GM12878 (cell line): ENCODE results near the gene KITLG. TPM values are rescaled to one million over a fixed set of nuclear protein-coding genes. Genes with fewer than 3 reads are reported as not detected.

Experiments used
- ATAC-seq: fragments of 200-7000 bp; cut with Tn5 transposase; 3 replicates; pipeline ENCODE4 v1.9.1; 2020; ENCODE audit warnings: mild to moderate bottlenecking, moderate library complexity
- BruUV-seq: library from RNA; stranded (reverse); fragments of 400-500 nt; replicated peaks from 2 replicates; lab custom pipeline; 2021; lab: Mats Ljungman, UMichigan
- CTCF ChIA-PET: fragments of 300-600 bp; sonication (Branson Sonifier 250); formaldehyde crosslinking; extraction: SDS; loops from one replicate; lab custom pipeline; 2021; ENCODE audit warnings: inconsistent platforms; lab: Yijun Ruan, JAX
- POLR2A ChIA-PET: fragments of 350-600 bp; formaldehyde crosslinking; extraction: SDS; loops from one replicate; lab custom pipeline; 2021; ENCODE audit warnings: inconsistent platforms; lab: Charles Lee
- RAD21 ChIA-PET: fragments of 300-600 bp; sonication (Branson Sonifier 250); formaldehyde crosslinking; loops from one replicate; lab custom pipeline; 2023; ENCODE audit warnings: antibody characterized with exemption; ENCODE audit not compliant: unreplicated experiment; lab: Charles Lee
- SMC1A ChIA-PET: fragments of 300-600 bp; sonication (Branson Sonifier 250); formaldehyde crosslinking; loops from one replicate; lab custom pipeline; 2023; ENCODE audit not compliant: unreplicated experiment, uncharacterized antibody; lab: Charles Lee
- DNase-seq: peaks from one replicate; pipeline ENCODE4 v3.0.0-alpha.2; 2011; ENCODE audit warnings: low read depth, low spot score
- FAIRE-seq: peaks from 3 replicates; lab custom pipeline; 2011; peaks lifted over from hg19 to GRCh38; lab: Jason Lieb, UNC
- H2AFZ ChIP-seq: 2 replicates; pipeline ENCODE4 v1.6.0; 2011; ENCODE audit warnings: low read depth, low read length, control low read depth; ENCODE audit not compliant: control insufficient read depth
- H3K27ac ChIP-seq: 2 replicates; pipeline ENCODE4 v1.5.1; 2011; ENCODE audit warnings: control low read depth; ENCODE audit not compliant: control insufficient read depth, insufficient read depth
- H3K27me3 ChIP-seq, 2 experiments: replicated peaks in 1 of 2; 2 replicates each; pipeline versions ENCODE4 v1.6.0 to v1.6.1; 2011; ENCODE audit warnings: low read length in 1 of 2; ENCODE audit not compliant: control insufficient read depth in 2 of 2, insufficient read depth in 2 of 2
- H3K36me3 ChIP-seq, 2 experiments: 2 replicates each; pipeline ENCODE4 v1.5.1; 2011; ENCODE audit warnings: low read length in 1 of 2; ENCODE audit not compliant: control insufficient read depth in 2 of 2, insufficient read depth in 2 of 2
- H3K4me1 ChIP-seq: 2 replicates; pipeline ENCODE4 v1.6.1; 2011; ENCODE audit warnings: mild to moderate bottlenecking, low read length, moderate library complexity, mixed read lengths; ENCODE audit not compliant: control insufficient read depth, insufficient read depth
- H3K4me2 ChIP-seq: 2 replicates; pipeline ENCODE4 v1.6.0; 2011; ENCODE audit warnings: control low read depth; ENCODE audit not compliant: control insufficient read depth, insufficient read depth
- H3K4me3 ChIP-seq: fragments of 200-600 bp; sonication (generic); 2 replicates; pipeline ENCODE4 v1.5.1; 2016
- H3K79me2 ChIP-seq: 2 replicates; pipeline ENCODE4 v1.6.0; 2011; ENCODE audit warnings: low read length; ENCODE audit not compliant: control insufficient read depth, insufficient read depth
- H3K9ac ChIP-seq: 2 replicates; pipeline ENCODE4 v1.8.0; 2011; ENCODE audit warnings: low read length, control low read depth, mixed read lengths; ENCODE audit not compliant: control insufficient read depth, insufficient read depth
- H3K9me3 ChIP-seq: replicated peaks from 3 replicates; pipeline ENCODE4 v1.5.1; 2011; ENCODE audit warnings: mild to moderate bottlenecking, low read length; ENCODE audit not compliant: control insufficient read depth, insufficient read depth
- H4K20me1 ChIP-seq: 2 replicates; pipeline ENCODE4 v1.6.0; 2011; ENCODE audit not compliant: control insufficient read depth, insufficient read depth
- ASH2L ChIP-seq: fragments of 300-600, 200-600 bp; sonication (generic); IDR thresholded peaks from 2 replicates; pipeline ENCODE4 v1.6.1; 2017; ENCODE audit warnings: low read depth, mild to moderate bottlenecking, borderline replicate concordance
- BCL11A ChIP-seq: IDR thresholded peaks from 2 replicates; pipeline ENCODE4 v1.6.1; 2011; ENCODE audit warnings: low read depth, low read length
- CEBPB ChIP-seq, 2 experiments: fragments of 150-350 bp in 1 of 2; IDR thresholded peaks; 2 replicates each; pipeline ENCODE4 v1.6.1; 2012 to 2014; ENCODE audit warnings: low read depth in 2 of 2, low read length in 2 of 2, borderline replicate concordance in 1 of 2, inconsistent platforms in 1 of 2
- CREM ChIP-seq: IDR thresholded peaks from 2 replicates; pipeline ENCODE4 v1.6.1; 2014; ENCODE audit warnings: antibody characterized with exemption, low read depth
- EED ChIP-seq: sonication (generic); IDR thresholded peaks from 2 replicates; pipeline ENCODE4 v1.6.1; 2016; ENCODE audit warnings: antibody characterized with exemption, low read depth
- HDGF ChIP-seq: fragments of 450-650 bp; IDR thresholded peaks from 2 replicates; pipeline ENCODE4 v1.6.1; 2016; ENCODE audit warnings: antibody characterized with exemption
- KDM1A ChIP-seq: fragments of 200-600 bp; sonication (generic); IDR thresholded peaks from 2 replicates; pipeline ENCODE4 v1.6.1; 2016; ENCODE audit warnings: borderline replicate concordance
- MLLT1 ChIP-seq: fragments of 450-650 bp; IDR thresholded peaks from 2 replicates; pipeline ENCODE4 v1.6.1; 2016; ENCODE audit warnings: mild to moderate bottlenecking
- NFYA ChIP-seq: IDR thresholded peaks from 2 replicates; pipeline ENCODE4 v1.6.1; 2011; ENCODE audit warnings: low read depth, mild to moderate bottlenecking, low read length, improper control_type of control experiment, borderline replicate concordance
- RB1 ChIP-seq: fragments of 450-650 bp; formaldehyde crosslinking; IDR thresholded peaks from 2 replicates; pipeline ENCODE4 v1.6.1; 2017; ENCODE audit warnings: mild to moderate bottlenecking, borderline replicate concordance
- SRF ChIP-seq, 2 experiments: IDR thresholded peaks; 2 replicates each; pipeline ENCODE4 v1.6.1; 2011; ENCODE audit warnings: low read depth in 2 of 2, low read length in 2 of 2, mild to moderate bottlenecking in 1 of 2, moderate library complexity in 1 of 2
- STAT3 ChIP-seq: IDR thresholded peaks from 2 replicates; pipeline ENCODE4 v1.6.1; 2011; ENCODE audit warnings: low read depth, low read length, improper control_type of control experiment
- ZNF384 ChIP-seq: IDR thresholded peaks from 2 replicates; pipeline ENCODE4 v1.6.1; 2012; ENCODE audit warnings: low read depth, mild to moderate bottlenecking, low read length, improper control_type of control experiment, borderline replicate concordance
- ZNF687 ChIP-seq: fragments of 450-650 bp; IDR thresholded peaks from 2 replicates; pipeline ENCODE4 v1.6.1; 2017; ENCODE audit warnings: mild to moderate bottlenecking, moderate library complexity
- WGBS: methylation state at CpG from one replicate; pipeline ENCODE4 v1.1.6; 2016; ENCODE audit warnings: low lambda C conversion rate; ENCODE audit not compliant: insufficient replicate concordance, insufficient coverage; ENCODE audit errors: missing lambda C conversion rate; 5-methylcytosine and 5-hydroxymethylcytosine counted together
- in situ Hi-C: fragments of 300-500 bp; cut with MboI; formaldehyde crosslinking; loops from 9 replicates; pipeline ENCODE4 v1.14.3; 2018; ENCODE audit warnings: mixed read lengths
- intact Hi-C: fragments of 100-400 bp; cut with micrococcal nuclease; formaldehyde crosslinking; loops from one replicate; pipeline ENCODE4 v1.14.2; 2022; ENCODE audit not compliant: unreplicated experiment
- polyA plus RNA-seq, 11 experiments: library from polyadenylated mRNA; depleted of rRNA in 4 of 11; unstranded in 6 of 11; stranded (reverse) in 5 of 11; fragments of >200 nt; fragmentation: Nextera tagmentation in 4 of 11; fragmentation: Illumina TruSeq in 1 of 11; extraction: Ambion mirVana in 4 of 11; extraction: Trizol in 1 of 11; gene quantifications; 1 replicate in 1 of 11; 2 replicates in 10 of 11; pipeline versions ENCODE4 v1.2.1 to v1.2.3, GENCODE V29; 2011 to 2016; ENCODE audit warnings: inconsistent platforms in 2 of 11, missing spikeins in 2 of 11, low read depth in 1 of 11
- total RNA-seq, 4 experiments: library from RNA; depleted of rRNA in 3 of 4; stranded (reverse); fragments of >200 nt in 3 of 4; fragmentation: Illumina TruSeq in 1 of 4; extraction: Trizol in 1 of 4; gene quantifications; 2 replicates each; pipeline versions ENCODE4 v1.2.1 to v1.2.3, GENCODE V29; 2013 to 2021

The KITLG gene
- total and polyA plus RNA-seq, 10 of the 15 experiments (the other 5 are each of a cell fraction or from before 2014, with no cell fraction given), result 0.02 to 0.51 (median 0.09) TPM; not detected in 1

GRCh38 chr12:88490425-88490824 lies 89.8 kb downstream of the KITLG start:
- TF ChIP-seq NFYA (no peak), BCL11A (no peak), CREM (no peak), KDM1A (no peak), MLLT1 (no peak), SRF (IDR thresholded peaks at IDR 0.05; ENCODE audit: low read depth in 2 of 2, low read length in 2 of 2) (no peak), EED (no peak)
- no peaks in the 10 kb centered on the region for H3K27me3 ChIP-seq
- H3K4me1 ChIP-seq, result no peaks in the 10 kb centered on the region
- BruUV-seq, result no TSS peak
- intact Hi-C loops (no loop called here), in situ Hi-C loops (no loop called here)
- no peak overlapping the region for H3K9ac ChIP-seq
- ChIA-PET POLR2A (no interaction called here), RAD21 (no interaction called here), SMC1A (no interaction called here), CTCF (no interaction called here)
- no peak overlapping the region for H3K4me2 ChIP-seq
- no peak overlapping the region for H3K4me3 ChIP-seq
- DNase-seq (no peak), FAIRE-seq (no peak), ATAC-seq (no peak)
- no peaks in the 10 kb centered on the region for H3K9me3 ChIP-seq
- no peak overlapping the region for H2AFZ ChIP-seq
- no peaks in the 10 kb centered on the region for H3K36me3 ChIP-seq
- H3K79me2 ChIP-seq, result no peaks in the 10 kb centered on the region
- no peak overlapping the region for H3K27ac ChIP-seq
- 22% methylated on average over 2 of the region's 2 CpGs for WGBS
- H4K20me1 ChIP-seq, result no peaks in the 10 kb centered on the region

GRCh38 chr12:88472775-88473174 lies 107.5 kb downstream of the KITLG start:
- Histone ChIP-seq H3K79me2 (no peaks in the 10 kb centered on the region), H3K36me3 (no peaks in the 10 kb centered on the region), H3K27ac (no peak overlapping the region), H2AFZ (no peak overlapping the region), H3K4me2 (no peak overlapping the region), H3K9me3 (no peaks in the 10 kb centered on the region), H3K9ac (no peak overlapping the region), H3K27me3 (no peaks in the 10 kb centered on the region), H3K4me3 (no peak overlapping the region), H4K20me1 (no peaks in the 10 kb centered on the region), H3K4me1 (no peaks in the 10 kb centered on the region)
- CTCF ChIA-PET, result no interaction called here
- SMC1A ChIA-PET, result no interaction called here
- no peak for DNase-seq
- in situ Hi-C loops, result no loop called here
- BruUV-seq, result no TSS peak
- ATAC-seq, result no peak
- POLR2A ChIA-PET, result no interaction called here
- RAD21 ChIA-PET, result no interaction called here
- 12% methylated on average over 3 of the region's 3 CpGs for WGBS
- FAIRE-seq, result no peak
- intact Hi-C loops, result no loop called here
- no peak for TF ChIP-seq ZNF687
- TF ChIP-seq RB1, result no peak
- no peak for TF ChIP-seq STAT3
- TF ChIP-seq CEBPB (IDR thresholded peaks at IDR 0.05; ENCODE audit: borderline replicate concordance in 1 of 2, low read depth in 2 of 2, low read length in 2 of 2), result no peak
- no peak for TF ChIP-seq HDGF
- TF ChIP-seq ASH2L, result no peak
- no peak for TF ChIP-seq ZNF384
